Activated effector memory CD4-positive, alpha-beta T cell treated with Interleukin-2 at 50 U/mL for 16 hours (primary cell): Measurements from ENCODE around the gene PRKN.

Experiments
- DNase-seq: peaks from one replicate; pipeline ENCODE4 v3.0.0-alpha.2; 2020

Gene PRKN

DNA sequence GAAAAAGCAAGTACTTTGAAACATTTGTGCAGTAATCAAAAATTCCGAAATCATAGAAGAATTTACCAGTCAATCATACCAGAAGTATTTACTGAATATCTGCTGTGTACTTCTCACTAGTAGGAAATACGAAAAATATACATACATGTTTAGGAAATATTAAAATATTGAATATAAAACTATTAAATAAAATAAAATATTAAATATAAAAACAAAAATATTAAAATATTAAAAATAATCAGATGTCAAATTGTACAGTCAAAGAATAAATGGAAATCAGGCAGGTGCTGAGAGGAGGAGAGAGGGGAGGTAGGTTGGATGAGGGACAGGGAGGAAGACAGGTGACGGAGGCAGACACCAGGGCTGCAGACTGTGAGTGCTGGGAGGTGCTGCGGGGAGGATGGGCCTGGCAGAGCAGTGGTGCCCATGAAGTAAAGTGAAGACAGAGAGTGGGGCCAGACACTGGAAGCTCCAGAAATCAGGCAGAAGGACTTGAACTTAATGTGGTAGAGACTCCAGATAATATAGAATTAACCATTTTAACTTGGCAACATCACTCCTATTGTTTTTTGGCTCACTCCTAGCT is 55.9 kb downstream of the PRKN start:
- no peak for DNase-seq

DNA sequence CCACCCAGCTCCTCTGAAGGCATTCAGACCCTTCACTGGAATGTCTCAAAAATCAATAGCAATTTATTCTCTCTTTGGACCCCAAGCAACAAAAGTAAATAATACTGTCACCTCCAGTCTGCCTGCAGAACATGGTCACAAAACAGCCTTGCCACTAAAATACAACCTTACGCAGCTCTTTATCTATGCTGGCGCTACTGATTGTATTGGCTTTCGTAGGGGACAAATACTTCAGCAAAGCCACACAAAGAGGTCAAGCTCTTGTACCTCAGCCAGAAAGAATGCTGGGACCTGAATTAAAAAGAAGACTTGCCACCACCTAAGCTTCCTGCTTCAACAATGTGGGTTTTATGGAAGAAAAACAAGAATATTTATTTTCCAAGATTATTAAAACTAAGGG is 57.2 kb downstream of the PRKN start:
- DNase-seq, result no peak

DNA sequence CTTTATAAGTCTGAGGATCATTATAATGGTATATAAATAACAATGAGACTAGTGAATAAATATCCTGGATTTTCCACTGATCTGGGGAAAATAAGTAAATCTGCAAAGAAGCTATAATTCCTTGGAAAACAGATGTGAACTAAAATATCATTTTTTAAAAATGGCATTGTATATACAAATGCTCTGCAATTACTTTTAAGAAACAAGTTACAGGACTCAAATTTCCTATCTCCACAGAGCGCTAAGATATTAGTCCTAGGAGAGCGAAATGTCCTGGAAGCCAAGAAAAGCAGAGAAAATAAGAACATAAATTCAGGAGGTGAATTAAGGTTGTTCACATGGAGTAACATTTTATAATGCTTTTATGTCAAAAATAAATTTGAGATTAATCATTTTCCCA is 61.3 kb downstream of the PRKN start:
- no peak for DNase-seq

DNA sequence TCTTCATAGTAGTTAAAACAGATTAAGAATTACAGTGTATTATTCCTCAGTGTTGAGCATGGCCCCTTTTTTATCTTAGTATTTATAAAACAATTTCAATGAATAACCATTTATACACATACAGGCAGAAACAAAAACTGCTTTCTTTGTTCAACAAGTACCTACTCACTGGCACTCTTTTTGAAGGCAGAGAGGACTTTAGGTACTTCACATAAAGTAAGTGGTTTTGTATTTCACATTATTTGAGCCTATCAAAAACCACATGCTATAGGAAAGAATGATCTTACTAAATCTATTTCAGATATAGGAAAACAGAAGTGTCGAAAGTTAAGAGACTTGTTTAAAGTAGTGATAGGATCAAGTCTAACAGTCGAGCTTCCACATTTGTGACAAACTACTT is 73.8 kb downstream of the PRKN start:
- DNase-seq, result no peak

DNA sequence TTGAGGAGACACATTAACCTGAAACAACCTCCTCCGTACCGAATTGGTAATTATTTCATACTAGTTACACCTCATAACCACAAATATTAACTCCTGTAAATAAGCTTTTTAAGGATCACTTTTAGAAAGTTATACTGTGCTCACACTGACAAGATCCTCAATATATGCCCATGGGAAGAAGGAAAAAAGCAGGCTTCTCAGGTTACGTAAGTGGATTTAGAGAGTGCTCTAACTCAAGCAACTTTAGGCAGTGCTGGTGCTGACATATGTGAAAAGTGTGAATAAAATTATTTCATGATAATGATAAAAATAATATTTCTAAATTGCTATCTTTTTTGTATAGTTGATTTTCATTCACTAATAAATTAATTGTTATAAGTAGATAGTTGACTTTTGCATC is 76.1 kb downstream of the PRKN start:
- DNase-seq, result no peak

DNA sequence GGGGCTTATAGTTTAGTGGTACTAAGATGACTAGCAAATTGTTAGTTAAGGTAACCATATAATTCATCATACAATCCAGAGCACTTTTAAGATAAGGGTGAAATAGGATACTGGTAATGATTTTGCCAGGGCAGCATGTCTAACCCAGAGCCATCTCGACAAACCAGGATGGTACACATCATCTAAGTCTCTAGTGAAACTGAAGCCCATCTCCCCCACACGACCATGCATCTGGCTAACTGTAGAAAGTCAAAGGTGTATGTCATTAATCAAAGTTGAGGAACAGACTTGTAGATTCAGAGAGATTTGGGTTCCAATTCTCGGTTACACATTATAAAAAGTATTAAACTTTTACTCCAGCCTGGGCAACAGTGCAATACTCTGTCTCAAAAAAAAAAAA is 78.3 kb downstream of the PRKN start:
- no peak for DNase-seq

DNA sequence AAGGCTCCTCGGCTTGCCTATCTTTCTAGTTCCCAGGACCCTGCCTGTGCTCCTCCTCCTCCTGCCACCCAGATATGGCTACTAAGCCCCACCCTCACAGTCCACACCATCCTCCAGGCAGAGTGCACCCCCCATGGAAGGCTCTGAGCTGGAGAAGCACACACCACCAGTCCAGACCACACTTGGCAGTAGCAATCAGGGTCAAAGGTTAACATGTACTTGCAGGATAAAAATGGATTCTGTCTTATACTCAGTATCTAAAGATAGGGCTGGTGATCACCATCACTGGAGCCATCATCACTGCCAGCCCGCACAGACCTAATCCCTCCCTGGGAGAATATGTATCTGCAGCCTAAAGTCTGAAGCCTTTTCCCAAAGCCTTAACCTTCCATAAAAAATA is 83.4 kb downstream of the PRKN start:
- DNase-seq, result no peak

DNA sequence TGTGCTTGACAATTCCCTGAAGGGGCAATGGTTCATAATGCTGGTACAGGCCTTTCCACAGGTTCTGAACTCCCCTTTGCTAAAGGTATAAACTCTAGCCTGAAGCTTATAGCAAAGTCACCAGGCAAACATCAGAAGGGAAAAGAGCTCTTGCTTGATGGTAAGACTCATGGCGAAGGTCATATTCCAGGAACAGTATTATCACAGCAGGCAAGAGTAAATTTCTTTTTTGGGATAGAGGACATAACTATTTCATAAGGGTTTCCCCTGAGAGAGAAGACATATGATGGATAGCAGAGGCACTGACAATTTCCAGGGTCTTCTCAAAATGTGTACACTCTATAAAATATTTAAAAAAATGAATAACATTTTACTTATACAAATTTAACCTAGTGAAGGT is 86.8 kb downstream of the PRKN start:
- no peak for DNase-seq

DNA sequence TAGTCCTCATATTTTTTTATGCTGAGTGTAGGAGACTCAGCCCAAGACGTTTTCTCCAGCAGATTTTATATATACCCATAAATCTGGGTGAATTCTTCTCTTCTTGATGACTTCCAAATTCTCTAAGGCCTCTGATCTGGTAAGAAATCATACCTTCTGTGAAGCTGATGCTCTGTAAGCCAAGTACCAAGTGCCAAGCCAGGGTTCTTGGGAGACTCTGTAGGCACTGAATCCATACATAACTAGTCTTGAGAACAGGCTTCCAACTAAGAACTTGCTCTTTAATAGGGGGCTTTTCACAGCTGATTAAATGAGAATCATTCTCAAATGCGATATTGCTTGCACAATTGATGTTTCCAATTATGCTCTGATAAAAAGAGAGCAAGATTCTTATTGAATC is 87.6 kb downstream of the PRKN start:
- DNase-seq, result no peak

DNA sequence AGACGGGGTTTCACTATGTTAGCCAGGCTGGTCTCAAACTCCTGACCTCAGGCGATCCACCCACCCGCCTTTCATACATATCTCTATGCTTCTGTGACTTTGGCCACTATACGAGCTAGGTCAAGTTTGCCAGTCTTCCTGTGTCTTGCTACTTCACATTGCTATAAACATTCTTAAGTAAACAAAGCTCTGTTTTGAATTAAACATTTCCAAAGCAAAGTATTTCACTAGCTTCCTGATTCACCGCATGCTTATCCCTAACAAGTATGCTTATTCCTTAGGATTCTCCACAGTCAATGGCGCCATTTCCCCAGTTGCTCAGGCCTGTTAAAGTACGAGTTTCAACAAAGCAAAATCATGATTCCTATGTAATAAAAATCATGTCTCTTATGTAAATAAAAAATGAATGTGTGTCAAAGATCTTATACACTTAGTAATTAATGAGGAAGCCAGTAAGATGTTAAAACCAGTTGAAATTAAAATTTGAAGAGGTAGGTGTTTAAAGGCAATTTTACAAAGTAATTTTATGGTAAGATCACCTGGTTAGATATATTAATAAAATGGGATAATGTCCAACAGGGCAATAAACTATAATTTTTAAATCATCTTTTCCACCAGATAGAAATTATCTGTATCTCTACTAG is 88.5 kb downstream of the PRKN start:
- no peak for DNase-seq

DNA sequence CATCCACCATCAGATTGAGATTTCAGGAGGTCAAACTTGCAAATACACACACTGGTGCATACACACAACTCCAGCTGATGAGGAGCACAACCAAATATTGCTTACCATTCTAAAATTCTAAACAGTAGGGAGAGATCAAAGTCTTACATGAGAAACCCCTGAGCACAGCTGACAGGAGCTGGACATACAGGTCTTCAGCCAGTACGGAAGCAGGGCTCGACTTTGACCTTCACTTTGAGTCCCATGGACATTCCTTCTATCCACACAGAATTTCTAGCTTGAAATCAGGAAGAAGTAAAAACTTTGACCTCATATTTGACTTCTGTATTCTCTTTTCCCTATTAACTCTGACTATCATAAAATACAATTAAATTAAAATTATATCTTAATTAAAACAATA is 90.2 kb downstream of the PRKN start:
- no peak for DNase-seq

DNA sequence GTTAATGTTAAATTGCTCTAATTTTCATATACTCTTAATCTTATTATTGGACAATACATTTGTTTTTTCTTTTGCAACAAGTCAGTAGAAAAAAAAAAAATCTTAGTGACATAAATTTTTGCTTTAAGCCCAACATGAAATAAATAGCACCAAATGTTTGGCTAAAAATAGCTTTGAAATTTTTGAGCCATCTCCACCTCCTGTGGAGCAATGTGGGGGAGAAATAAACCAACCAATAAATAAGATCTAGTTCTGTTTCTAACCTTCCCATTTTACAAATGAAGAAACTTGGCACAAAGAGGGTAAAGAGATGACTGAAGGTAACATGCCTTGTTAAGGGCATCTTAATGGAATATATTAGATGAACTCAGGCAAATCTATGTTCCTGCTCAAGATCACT is 91.4 kb downstream of the PRKN start:
- no peak for DNase-seq

DNA sequence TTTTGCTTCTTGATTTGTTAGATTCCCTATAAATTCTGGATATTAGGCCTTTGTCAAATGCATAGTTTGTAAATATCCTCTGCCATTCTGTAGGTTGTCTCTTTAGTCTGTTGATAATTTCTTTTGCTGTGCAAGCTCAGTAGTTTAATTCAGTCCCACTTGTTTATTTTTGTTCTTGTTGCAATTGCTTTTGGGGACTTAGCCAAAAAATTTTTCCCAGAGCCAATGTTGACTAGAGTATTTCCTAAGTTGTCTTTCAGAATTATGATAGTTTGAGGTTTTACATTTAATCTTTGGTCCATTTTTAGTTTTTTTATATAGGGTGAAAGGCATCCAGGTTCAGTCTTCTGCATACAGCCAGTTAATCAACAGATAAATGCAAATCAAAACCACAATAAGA is 96.0 kb downstream of the PRKN start:
- DNase-seq, result no peak

DNA sequence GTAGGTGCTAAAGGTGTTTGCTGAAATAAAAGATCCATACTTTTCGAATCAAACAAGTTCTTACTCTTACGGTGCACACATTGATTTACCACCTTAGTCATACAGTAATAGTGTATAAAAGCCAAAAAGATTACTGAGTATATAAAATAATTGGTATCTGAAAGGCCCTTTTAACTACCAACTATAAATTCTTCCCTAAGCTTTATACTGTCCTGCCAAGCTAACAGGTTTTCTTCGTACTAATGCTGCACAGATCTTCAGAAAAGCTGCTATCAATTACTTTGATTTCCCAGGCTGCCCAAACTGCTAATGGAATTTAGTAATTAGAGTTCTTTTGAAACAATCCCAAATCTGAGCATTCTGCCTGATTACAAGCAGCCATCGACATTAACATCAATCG is 97.5 kb downstream of the PRKN start:
- no peak for DNase-seq

DNA sequence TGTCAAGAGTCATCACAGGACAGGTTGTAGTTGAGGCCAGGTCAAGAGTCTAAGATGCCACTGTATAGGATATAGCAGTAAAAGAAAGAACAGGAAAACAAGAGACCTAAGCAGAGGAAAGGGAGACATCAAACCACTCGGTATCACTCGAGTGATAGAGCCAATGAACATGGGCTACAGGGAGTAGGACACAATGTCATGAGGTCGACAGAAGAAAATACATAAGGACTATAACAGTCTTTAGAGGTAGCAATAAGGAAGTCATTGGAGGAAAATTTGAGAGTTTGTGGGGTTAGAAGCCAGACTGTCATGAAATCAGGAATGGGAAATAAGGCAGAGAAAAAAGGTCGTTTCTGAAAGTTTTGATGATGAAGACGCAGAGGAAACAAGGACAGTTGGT is 99.7 kb downstream of the PRKN start:
- DNase-seq, result no peak

DNA sequence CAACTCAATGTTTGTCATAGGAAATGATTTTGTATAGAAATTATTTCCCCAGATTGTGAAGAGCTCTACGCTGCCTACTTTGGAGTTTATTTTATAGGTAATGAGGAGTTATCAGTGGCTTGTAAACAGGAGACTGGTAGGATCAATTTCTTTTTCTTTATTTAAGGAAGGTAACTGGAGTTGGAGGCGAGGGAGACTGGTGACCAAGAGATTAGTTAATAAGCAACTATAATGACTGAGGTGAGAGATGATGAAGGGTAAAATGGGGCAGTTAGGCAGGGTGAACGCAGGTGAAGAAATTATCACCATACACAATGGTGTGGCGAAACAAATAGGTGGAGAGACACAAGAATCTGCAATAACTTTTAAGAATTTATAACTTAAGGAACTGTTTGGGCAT is 100.2 kb downstream of the PRKN start:
- DNase-seq, result no peak

DNA sequence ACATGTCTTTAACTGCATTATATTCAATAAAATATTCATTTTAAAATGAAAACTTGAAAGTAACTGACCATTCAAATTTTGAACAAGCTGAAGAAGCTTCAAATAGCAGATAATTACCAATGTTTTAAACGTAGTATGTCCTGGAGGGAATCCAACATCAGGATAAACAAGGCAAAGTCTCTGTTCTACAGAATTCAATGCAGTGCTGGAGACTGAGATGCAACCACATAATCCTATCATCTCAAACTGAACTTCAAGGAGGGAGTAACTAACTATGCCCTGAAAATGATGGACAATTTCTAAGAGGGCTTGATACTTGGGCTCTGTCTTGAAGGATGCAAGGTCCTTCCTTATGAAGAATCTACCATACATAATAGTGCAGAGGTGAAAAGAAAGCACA is 100.7 kb downstream of the PRKN start:
- no peak for DNase-seq

DNA sequence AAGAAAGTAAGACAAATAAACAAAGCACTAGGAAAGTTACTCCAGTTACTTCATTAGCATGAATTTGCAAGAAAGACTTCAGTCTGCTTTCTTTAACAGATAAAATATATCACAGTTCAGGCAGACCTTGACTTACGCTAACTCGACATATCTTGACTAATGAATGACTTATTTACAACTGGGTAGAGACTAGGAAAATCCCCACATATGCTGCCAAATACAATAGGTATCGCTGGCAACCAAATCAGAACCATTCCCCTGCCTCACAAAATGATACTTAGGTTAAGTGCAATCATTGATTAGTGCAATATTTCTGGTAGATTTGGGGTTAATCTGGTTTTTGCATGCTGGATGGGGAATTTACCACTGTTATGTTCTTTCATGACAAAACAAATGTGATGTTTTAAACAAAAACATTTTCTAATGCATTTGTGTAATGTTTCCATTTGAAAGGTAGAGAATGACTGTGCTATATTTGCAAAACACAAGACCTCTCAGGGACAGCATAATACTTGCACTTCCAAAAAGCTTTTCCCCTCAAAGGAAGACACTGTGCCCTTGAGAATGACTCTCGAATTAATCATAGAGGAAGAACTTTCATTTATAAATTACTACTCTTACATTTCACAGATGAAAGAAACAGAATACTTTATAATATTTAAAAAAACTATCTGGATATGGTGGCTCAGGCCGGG is 101.6 kb downstream of the PRKN start:
- no peak for DNase-seq

DNA sequence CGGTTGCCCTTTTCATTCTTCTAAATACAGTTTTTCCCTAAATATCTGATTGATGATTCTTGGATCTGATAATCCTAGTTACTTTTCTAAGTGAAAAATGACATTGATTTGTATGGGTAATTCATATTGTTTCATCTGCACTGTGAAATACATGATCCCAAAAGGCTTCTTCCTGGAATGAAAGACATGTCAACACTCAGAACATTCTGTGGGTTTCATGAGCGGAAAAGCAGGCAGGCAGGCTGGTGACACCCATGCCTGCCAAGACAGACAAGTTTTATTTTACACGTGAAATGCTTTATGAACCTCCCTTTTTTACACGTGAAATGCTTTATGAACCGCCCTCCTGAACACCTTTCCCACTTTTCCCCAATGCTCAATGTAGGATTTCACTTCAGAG is 105.0 kb downstream of the PRKN start:
- no peak for DNase-seq

DNA sequence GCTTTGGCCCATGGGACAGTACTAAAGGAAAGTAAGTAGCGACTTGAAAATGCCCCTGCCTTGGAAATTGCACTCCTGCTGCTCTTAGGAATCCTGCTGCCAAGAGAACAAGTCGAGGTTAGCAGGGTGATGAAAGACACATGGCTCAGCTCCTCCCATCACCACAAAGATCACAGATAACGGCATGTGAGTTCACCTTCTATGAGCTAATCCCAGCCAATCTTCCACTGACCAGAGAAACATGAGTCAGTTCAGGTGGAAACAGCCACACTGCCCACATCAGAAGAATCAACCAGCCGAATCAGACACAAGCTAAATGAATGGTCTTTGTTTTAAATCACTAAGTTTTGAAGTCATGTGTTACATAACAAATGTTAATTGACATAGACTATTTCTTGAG is 106.3 kb downstream of the PRKN start:
- no peak for DNase-seq

DNA sequence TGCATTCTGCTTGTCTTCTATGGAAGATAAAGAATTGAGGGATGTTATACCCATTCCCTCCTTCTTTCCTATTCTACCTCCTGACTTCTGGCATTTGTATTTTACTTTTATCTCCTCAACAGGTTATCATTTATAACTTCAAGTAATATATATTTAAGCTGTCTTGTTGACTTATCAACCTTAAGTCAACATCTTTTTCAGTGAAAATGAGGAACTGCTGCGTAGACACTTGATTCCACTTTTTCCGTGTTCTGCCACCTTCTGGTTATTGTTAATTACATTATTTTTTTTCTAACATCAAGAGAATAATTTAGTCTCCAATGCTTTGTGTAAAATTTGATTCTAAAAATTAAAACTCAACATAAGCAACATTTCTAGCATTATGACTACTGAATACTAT is 107.5 kb downstream of the PRKN start:
- DNase-seq, result no peak

DNA sequence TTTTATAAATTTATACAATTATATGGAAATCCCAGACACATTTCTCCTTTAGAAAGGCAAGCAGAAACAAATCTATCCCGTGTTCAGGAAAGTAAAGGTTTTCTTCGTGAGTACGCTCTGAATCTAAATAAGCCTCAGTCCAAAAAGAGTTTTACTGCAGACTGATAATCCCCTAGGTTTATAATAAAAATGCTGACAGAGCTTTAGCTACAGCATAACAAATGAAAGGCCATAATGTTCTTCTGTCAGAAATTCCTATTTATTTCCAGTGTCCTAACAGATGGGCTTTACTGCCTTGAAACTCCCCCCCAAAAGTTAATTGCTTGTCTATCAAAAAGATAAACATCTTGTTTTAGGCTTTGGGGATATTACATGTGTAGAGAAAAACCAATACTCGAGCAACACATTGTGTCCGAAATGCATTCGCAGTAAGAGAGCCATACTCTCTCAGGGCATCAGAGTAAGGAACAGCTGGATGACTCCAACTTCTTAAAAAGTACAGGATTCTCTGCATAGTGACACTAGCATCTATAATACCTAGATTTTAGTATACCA is 109.0 kb downstream of the PRKN start:
- DNase-seq, result no peak

DNA sequence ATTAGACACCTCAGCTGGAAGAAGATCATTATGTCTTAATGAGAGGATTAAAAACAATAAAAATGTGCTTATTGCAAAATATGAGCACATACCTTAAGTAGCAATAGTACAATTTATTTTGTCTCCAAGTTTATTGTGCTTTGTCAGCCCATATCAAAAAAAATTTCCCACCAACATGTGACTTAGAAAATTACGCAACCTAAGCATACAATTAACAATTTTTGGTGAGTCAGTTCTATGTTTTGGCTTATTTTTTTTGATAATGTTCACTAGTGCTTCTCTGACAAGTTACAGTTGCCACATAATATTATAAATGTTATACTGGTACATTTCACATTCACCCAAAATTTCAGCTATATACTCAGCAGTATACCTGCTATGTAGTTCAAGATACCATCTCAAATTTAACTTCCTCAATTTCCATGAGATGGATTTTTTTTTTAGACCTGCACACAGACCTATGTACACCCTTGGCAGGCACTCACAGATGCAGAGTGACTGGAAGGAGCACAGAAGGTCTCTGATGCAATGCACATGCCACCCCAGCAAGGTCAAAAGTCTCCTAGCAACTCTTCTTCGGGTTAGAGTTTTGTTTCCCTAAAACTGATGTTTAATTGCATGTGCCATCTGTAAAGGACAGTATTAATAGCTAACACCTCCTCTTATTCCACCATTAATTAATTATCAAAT is 112.4 kb downstream of the PRKN start:
- no peak for DNase-seq

DNA sequence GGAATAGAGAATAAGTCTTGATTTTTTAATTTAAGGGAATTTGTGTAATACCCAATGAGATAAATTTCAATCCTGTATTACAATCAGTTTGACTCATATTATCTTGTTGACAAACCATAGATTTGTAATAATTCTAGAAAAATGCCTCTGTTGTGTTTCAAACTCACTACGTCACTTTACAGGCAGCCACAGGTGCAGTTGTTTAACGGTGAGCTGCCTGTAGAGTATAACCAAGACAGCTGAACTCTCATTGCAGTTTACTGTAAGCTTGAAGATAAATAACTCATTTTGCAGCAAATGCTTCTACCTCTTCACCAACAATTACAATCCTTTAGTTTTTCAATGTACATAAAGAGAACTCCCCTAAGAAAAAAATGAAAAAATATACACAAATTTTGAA is 114.3 kb downstream of the PRKN start:
- no peak for DNase-seq
